HG03442 (cell line): ENCODE measurements around the gene TSPAN5.
A peak's percentile ranks its signal among the peaks of the same experiment; 100 is the strongest.
"Not testable (repeated sequence)": the region's sequence is repeated elsewhere in the genome, so short reads cannot be mapped to it uniquely, and the experiment has no call there.

ENCODE experiments used
- ATAC-seq: cut with Tn5 transposase; IDR thresholded peaks from one replicate; pipeline ENCODE4 v1.9.1; 2021; ENCODE audit warnings: mild to moderate bottlenecking, moderate library complexity; ENCODE audit not compliant: unreplicated experiment

Gene TSPAN5

DNA sequence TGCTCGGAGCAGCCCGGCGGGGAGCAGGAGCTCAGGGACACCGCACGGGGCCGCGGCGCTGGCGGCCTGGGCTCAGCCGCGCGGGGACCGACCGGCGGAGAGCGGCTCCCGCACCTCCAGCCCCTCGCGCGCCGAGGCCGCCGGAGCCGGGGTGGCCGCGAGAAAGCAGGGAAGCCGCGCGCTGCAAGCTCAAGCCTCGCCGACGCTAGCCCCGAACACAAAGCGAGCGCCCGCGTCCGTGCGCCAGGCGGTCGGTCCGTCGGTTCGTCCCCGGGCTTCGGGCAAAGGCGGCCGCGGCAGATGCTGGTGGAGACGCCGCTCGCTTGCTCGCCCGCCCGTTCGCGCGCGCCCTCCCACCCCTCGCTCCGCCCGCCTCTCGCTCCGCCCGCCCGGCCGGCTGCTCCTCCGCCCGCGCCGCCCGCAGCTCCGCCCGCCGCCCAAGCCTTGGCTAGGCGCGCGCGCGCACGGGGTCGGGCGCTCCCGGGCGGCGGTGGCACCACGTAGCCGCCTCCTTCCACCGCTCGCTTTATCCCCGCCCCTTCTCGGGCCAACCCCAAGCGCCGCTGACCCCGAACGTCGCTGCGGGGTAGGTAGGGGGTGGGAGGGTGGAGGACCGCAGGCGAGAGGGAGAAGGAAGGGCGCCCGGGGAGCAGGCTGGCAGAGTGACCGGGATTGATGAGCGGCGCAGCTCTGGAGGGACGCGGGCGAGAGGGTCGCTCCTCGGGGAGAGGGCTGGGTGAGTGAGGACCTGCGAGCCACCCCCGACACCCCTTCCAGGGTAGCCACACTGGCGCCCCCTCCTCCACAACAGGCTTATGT lies at the start of gene TSPAN5:
TSPAN5 (minus strand) TSS at position 325 of the 819 bp plus-strand sequence.
- ATAC-seq: peak; percentile 69

DNA sequence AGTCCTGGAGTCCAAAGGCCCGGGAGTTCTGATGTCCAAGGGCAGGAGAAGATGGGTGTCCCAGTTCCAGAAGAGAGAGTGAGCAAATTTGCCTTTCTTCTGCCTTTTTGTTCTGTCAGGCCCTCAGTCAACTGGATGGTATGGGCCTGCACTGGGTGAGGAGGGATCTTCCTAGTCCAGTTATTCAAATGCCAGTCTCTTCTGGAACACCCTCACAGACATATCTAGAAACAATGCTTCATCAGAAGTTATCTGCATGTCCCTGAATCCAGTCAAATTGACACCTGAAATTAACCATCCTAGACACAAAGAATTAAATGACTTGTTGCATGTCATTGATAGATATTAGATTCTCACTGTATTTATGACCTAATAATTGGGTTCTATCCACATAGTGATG lies 48.5 kb upstream of the TSPAN5 start:
- no peak for ATAC-seq

DNA sequence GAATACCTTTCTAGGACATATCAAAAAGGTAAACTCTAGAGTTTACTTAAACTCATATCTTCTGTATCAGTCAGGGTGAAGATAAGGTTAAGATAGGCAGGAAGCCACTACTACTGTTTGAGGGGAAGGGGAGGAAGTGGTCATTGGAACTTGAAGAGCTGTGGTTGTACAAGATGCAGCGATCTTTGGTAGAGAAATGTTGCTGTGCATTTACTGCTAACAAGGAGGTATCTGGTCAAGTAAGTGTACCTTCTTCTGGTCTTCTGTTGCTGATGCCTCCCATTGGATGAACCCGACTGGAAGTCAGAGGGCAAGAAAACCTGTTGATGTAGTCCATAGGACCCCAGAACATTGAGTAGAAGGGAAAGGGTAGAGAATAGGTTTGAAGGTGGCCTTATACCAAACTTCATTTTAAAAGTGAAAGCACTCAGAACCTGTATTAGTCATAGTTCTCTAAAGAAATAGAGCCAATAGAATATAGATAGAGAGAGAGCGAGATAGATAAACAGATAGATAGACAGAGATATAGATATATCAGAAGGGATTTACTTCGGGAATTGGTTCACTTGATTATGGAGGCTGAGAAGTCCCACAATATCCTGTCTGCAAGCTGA lies 47.9 kb upstream of the TSPAN5 start:
- ATAC-seq: no peak

DNA sequence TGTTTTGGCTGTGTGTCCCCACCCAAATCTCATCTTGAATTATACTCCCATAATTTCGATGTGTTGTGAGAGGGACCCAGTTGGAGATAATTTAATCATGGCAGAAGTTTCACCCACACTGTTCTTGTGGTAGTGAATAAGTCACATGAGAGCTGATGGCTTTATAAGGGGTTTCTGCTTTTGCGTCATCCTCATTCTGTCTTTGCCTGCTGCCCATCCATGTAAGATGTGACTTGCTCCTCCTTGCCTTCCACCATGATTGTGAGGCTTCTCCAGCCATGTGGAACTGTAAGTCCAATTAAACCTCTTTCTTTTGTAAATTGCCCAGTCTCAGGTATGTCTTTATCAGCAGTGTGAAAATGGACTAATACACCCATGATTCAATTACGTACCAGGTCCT lies 47.2 kb upstream of the TSPAN5 start:
- not testable (repeated sequence) for ATAC-seq

DNA sequence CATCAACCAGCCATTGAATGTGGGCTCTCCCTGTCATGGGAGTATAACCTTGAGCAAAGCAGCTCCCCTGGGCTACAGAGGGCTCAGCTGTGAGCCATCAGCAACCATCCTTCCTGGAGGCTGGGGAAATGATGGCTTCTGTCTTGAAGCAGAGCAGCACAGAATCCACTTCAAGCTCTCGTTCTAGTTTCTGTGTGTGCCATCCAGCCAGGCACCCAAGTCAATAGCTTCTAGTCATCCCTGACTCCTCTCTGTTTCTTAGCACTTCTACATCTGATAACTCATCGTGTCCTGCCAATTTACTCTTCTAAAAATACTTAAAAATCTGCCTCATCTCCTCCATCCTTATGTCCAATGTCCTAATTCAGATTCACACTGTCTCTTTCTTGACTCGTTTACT lies 42.2 kb upstream of the TSPAN5 start:
- no peak for ATAC-seq

DNA sequence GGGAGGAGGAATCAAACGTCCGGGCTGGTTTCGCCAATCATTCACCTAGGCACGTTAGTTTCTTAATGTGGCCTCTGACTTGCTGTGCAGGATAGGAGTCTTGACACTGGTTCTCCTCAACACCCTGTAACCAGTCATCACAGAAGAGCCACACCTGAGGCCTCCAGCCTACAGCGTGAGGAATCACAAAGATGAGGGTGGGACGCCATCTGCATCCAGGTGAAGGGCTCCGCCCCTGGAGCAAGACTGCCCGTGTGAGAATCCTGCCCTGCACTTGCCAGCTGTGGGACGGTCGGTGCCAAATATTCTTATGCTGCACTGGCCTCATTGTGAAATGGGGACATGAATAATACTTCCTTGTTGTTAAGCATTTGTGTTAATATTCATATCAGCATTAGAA lies 35.7 kb upstream of the TSPAN5 start:
- ATAC-seq: no peak

DNA sequence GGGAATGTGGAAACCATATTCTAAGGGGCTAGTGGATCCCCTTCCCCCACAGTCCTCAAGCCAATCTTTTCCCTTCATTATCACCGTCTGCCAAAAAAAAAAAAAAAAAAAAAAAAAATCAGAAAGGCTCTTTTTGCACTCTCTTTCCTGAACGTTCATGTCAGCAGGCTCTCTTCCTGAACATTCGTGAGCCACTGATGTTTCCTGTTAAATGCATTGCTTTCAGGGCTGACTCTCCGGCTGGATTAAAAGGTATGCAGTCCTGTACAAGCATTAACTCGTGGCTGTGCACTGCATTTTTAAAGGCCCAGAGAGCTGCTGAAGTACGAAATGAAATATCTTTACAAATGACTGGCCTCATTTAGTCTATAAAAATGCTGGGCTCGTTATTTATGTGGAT lies 34.0 kb upstream of the TSPAN5 start:
- no peak for ATAC-seq

DNA sequence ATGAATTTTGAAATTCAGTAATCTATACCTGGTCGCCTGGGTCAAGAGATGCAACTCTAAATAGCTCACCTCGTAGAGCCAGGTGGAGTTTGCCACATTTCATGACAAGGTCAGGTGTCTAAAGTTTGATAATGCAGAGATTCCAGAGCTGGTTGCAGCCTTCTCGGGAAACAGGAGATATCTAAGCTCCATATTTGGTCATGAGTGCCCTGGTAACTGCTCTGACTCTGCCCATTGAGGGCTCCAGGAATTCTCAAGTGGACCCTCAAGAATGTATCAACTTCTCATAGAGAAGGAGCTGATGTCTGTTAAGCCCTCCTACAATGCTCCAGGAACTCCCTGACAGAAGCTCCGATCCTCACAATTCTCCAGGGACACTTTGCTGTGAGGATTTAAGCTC lies 33.2 kb upstream of the TSPAN5 start:
- ATAC-seq: no peak

DNA sequence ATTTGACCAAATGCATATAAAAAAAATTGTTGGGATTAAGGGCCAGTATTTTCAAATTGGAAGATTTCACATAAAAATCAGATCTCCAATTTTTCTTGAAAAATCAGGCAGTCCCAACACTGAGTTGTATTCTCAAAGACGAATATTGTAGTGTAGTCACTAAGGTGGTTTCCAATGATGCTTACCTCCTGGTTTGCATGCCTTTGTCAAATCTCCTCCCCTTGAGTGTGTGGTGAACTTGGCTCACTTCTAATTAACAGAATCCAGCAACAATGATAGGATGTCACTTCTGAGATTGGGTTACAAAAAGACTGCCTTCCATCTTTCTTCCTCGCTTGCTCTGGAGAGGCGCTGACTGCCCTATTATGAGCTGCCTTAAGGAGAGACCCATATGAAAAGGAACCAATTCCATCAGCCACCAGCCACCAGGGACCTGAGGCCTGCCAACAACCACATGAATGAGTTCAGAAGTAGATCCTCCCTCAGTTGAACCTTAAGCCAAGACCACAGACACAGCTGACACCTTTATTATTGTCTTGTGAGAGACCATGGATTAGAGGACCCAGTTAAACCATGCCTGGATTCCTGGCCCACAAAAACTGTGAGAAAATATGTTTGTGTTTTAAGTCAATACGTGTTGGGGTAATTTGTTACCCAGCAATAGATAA lies 31.2 kb upstream of the TSPAN5 start:
- ATAC-seq: no peak

DNA sequence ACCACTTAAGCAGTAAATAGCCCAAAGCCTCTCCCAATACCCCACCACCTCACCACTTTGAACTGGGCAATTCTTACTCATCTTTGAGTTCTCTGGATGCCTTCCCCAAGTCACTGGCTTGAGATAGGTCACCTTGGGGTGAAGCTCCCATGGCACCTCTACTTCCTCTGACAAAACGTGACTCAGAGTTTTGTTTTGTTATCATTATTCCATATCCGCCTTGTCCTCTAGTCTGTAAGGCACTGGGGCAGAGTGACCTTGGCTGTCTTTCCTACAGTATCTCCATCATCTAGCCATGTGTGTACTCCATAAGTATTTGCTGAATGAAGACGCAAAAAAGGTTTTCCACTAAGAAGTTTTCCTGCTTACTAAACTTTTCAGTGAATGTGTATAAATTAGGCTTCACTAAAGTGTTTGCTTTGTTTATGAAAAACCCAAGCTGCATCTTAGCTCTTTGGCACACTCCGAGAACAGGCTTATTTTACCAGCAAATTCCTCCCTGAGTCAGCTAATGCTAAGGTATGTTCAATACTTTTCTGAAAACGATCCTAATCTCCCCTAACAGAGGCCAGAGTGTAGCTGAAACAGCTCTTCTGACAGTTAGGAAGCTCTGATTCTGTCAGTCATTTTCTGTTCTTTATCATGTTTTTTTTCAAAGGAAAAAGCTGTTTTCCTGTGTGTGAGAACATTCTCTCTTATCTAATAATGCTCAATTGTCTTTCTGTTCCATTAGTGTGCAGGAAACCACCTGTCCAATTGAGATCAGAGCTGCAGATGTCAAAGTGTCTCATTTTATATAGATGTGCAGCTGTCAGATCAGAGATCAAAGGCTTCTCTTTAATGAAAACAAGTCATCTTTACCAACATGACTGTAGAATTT lies 30.2 kb upstream of the TSPAN5 start:
- ATAC-seq: no peak

DNA sequence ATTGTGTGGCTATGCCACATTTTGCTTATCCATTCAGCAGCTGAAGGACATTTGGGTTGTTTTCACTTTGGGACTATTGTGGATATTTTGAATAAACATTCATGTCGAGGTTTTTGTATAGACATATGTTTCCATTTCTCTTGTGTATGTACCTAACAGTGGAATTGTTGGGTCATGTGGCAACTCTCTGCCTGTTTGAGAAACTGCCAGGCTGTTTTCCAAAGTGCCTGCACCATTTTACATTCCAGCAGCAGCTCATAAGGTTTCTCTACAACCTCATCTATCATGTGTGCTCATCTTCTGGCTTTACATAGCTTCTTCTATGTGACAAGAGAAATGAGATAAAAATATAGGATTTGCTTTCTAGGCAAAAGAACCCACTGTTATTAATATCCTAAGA lies 29.5 kb upstream of the TSPAN5 start:
- ATAC-seq: no peak

DNA sequence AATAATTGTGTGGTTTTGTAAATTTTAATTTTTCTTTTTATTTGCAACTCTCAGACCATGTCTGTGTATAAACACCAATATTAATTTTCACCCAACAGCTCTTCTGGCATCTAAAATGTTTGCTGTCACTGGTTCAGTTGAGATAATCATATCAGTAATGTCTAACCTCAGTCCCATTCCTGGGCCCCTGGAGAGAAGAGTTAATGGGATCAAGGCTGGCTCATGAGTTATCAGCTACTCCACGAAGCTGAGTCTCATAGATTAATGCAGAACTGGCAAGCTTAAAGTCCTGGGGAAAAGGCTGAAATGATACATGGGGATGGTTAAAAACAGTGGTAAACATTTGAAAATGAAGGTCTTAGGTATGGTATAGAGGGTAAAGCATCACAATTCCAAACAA lies 28.4 kb upstream of the TSPAN5 start:
- ATAC-seq: no peak

DNA sequence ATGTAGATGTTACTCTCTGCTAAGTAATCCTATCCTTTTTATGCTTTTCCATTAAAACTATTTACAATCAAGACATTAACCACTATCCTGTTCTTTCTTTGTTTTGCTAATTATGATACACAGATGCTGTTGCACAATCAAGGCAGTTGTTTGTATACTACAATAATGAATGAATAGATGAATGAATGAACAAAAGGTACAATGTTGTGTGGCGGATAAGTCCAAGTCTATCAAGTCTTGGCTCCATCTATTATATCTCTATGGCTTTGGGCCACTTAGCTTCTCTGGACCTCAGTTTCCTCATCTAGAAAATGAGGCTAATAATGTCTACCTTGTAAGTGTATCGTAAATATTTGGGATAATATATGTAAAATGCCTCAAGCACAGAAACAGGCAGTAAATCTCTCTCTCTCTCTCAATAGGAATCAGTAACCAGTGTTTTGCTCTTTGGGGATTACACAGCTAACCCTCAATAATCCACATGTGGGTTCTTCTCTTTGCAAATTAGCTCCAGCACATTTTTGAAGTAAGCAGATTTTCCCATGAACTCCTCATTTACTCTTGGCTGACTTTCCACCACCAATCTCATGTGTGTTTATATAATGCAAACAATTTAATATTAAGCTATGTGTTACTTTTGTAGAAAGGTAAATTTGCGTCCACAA lies 27.8 kb upstream of the TSPAN5 start:
- no peak for ATAC-seq

DNA sequence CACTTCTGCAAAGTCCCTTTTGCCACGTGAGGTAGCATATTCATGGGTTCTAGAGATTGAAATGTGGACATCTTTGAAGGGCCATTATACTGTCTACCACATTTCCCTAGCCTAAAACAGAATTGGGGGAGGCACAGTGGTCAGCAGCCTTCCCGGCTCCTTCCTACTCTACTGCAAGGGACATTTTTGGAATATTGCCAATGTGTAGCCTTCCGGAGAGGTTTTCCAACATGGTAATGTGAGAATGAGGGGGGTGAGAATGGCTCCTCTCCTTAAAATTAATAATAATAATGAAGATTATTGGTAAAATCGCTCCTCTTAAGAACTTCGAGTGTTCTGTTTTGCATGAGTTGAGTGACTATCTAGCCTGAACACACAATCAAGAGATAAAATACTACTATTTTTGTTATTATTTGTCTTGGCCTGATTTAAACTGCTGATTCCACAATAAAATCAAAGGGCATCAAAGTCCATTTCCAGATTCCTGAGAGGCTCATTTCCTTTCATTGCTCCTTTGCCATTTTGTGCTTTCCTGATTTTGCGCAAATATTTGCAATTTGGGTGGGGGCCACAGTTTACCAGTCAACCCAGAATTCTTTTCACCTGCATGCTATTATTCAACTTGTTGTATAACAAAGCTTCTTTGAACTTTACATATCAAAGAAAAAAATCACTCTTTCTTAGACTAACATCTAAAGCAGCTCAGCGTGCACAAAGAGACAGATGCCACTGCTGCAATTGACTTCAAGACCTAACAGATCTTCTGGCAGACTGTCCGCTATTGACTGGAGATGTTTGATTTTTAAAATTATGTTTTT lies 27.0 kb upstream of the TSPAN5 start:
- no peak for ATAC-seq

DNA sequence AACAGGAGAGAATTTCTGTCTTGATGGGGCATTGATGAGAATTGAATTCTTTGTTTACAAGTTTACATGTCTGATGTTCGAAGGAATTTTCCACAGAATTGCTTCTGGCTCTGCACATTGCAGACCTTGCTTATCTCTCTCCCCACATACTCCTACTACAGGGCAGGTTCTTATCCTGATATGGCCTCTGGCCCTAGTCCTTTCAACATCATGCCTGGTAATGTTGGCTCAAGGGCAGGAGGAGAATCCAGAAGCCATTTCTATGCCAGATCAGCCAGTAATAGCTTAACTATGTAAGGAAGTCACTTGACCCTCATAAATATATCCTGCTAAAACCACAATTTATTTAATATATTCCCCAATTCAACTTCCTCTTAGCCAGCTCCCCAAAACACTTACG lies 24.3 kb upstream of the TSPAN5 start:
- no peak for ATAC-seq

DNA sequence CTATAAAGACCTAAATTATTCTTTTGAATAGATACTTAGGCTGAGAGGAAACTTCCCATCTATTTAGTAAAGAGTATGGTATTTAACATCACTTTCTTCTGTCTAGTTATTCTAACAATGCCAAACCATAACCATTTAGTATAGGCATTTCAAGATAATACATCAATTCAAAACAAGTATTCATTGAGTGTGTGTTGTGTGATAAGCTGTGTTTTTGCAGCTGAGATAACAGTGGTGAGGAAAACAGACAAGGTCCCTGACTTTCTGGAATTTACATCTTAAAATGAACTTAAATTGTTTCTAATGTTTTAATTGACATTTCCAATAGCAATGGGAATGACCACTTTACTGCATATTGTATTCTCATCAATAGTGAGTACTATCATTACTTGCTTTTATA lies 22.4 kb upstream of the TSPAN5 start:
- no peak for ATAC-seq

DNA sequence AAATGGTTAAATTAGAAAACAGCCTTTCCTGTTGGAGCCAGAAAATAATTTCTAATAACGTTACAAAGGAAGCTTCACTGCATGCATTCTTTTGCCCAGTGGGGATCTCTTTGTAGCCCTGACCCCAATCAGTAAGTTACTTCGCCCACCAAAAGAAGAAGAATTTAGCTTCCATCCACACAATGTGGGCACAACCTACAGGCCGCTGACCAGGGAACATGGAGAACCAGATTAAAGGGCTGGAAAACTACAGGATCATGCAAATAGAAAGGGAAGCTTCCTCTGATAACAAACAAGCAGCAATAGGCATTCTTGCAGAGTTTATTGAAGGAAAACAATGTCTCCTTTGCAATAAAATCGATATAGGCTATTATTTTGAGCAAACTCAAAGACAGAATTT lies 21.3 kb upstream of the TSPAN5 start:
- ATAC-seq: no peak

DNA sequence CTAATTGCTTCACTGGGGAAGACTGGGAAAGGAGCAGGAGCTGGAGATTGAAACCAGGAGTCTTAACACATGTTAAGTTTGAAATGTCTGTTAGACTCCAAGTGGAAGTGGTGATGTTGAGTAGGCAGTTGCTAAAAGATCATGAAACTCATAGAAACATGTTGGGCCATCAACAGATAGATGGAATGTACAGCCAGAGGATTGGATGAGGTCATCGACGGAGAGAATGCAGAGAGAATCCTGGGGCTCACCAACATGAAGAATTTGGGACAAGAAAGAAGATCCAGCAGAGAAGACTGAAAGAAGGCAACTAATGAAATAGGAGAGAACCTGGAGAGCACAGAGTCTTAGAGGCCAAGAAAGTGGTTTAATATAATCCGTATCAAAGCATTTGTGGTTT lies 19.4 kb upstream of the TSPAN5 start:
- no peak for ATAC-seq

DNA sequence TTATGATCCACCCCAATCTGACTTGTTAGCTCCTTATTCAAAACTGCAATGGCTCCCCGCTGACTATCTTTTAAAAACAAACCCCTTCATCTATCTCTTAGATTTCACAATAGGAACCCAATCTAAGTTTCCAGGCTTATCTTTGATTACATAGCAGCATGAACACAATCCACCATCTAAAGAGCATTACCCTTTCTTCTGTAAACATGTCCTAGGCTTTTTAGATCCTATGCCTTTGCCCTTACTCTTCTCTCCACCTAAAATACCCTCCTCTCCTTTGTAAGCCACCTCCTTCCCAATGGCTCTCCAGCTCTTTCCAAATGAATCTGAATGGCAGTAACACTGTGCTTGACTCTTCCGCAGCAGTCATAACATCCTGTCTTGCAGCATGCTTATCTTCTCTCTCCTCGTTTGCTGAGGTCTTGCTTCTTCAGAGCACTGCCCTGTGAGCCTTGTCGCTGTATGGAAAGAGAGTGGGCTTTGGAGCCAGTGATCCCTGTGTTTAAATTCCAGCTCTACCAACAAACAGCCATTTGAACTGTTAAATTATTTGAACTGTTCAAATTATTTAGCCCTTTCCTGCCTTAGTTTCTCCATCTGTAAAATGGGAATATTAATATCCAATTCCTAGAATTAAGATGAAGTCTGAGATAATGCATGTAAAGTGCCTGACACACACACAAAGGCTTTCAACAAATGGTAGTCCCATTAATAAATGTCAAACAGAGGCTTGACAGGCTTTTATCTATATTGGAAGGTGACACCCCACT lies 16.2 kb upstream of the TSPAN5 start:
- ATAC-seq: no peak
